ENCODE results near the gene HIBADH. TPM values are rescaled to one million over a fixed set of nuclear protein-coding genes. Genes with fewer than 3 reads are reported as not detected.

The HIBADH gene
- total RNA-seq, 4 donors from 2014 or later: 31.3 to 39.6 (median 33.7) TPM

- no peak for DNase-seq
- H3K4me1 ChIP-seq: no peaks in the 10 kb centered on the region
- H3K27me3 ChIP-seq: no peaks in the 10 kb centered on the region
- no peak overlapping the region for H3K27ac ChIP-seq
- no peaks in the 10 kb centered on the region for H3K9me3 ChIP-seq
- no peak overlapping the region for H3K4me3 ChIP-seq
- TF ChIP-seq POLR2A (IDR thresholded peaks at IDR 0.05): no peak
- no peak for TF ChIP-seq CTCF (IDR thresholded peaks at IDR 0.05)
- no peaks in the 10 kb centered on the region for H3K36me3 ChIP-seq
Observed at GRCh38 chr7:27478556-27478955, 184.1 kb downstream of the HIBADH start.

DNA sequence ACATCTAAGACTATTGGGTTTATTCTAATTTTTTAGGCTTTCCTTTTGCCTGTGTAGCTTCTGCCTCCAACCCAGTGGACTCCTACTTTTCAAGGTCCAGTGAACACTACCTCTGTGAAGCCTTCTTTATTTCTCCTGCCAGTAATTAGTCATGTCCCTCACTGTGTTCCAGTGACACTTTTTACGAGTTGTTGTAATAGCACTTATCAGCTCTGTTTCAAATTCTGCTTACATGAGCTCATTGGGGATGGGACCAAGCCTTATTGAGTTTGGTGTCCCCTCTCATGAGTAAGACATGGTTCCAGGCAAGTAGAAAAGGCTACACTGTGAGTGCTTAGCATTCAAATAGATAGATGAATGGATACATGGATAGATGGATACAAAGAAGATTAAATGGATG lies 184.6 kb downstream of the HIBADH start:
- DNase-seq: no peak
- no peaks in the 10 kb centered on the region for H3K4me1 ChIP-seq
- H3K36me3 ChIP-seq: no peaks in the 10 kb centered on the region
- TF ChIP-seq CTCF (IDR thresholded peaks at IDR 0.05): no peak
- TF ChIP-seq POLR2A (IDR thresholded peaks at IDR 0.05): no peak
- no peak overlapping the region for H3K4me3 ChIP-seq
- H3K9me3 ChIP-seq: no peaks in the 10 kb centered on the region
- H3K27me3 ChIP-seq: no peaks in the 10 kb centered on the region
- no peak overlapping the region for H3K27ac ChIP-seq

GRCh38 chr7:27476493-27476892 lies 186.2 kb downstream of the HIBADH start:
- TF ChIP-seq CTCF (IDR thresholded peaks at IDR 0.05) (no peak), POLR2A (IDR thresholded peaks at IDR 0.05) (no peak)
- H3K36me3 ChIP-seq: no peaks in the 10 kb centered on the region
- DNase-seq: no peak
- H3K27me3 ChIP-seq: no peaks in the 10 kb centered on the region
- H3K27ac ChIP-seq: no peak overlapping the region
- no peaks in the 10 kb centered on the region for H3K4me1 ChIP-seq
- no peak overlapping the region for H3K4me3 ChIP-seq
- H3K9me3 ChIP-seq: no peaks in the 10 kb centered on the region

Other genes with a start within 250 kb of the HIBADH start
- gene TAX1BP1, start 77.3 kb upstream of the HIBADH start, total RNA-seq: 100 to 1,000 TPM in 1 of 4 donors, 10 to 100 TPM in 3; 64.4 to 109 (median 83.0) TPM